Fibroblast of the conjunctiva (primary cell): ENCODE measurements around the gene RBMY1J.
"Not testable (repeated sequence)": the region's sequence is repeated elsewhere in the genome, so short reads cannot be mapped to it uniquely, and the experiment has no call there.

Experiments
- DNase-seq: peaks from one replicate; pipeline ENCODE4 v3.0.0-alpha.2; 2010; ENCODE audit warnings: low read depth

The RBMY1J gene

DNA sequence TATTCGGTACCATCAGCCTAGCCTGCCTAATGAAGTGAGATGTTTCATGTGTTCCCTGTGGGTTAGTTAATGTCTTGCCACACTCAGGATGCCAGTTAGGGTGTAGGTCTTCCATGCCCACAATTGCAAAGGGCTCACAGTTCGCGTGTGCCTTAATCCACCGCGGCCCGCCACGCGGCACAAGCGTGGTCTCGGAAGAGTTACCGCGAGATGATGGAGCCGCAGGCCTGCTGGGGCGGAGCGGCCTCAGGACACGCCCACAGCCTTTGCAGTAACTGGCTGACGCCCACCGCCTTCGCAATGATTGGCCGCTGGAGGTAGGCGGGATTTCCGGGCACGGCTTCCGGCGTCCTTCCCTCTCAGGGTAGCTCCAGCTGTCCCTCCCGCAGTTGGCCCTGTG lies at the start of gene RBMY1J:
Gene RBMY1J (plus strand): TSS at position 301 of the 400 bp plus-strand sequence. CDS start 2,038 bp downstream, outside the sequence.
- DNase-seq, result not testable (repeated sequence)

DNA sequence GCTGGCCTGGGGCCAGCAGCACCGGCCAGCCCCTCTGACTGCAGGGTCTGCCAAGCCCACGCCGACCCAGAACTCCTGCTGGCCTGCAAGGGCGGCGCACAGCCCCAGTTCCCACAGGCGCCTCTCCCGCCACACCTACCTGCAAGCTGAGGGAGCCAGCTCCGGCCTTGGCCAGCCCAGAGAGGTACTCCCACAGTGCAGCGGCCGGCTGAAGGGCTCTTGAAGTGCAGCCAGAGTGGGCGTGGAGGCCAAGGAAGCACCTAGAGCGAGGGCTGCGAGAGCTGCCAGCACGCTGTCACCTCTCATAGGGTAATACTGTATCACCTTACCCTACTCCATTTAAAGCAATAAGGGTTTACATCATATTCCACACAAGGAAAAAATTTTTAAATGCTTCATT lies 35.8 kb upstream of the RBMY1J start:
- DNase-seq, result no peak

DNA sequence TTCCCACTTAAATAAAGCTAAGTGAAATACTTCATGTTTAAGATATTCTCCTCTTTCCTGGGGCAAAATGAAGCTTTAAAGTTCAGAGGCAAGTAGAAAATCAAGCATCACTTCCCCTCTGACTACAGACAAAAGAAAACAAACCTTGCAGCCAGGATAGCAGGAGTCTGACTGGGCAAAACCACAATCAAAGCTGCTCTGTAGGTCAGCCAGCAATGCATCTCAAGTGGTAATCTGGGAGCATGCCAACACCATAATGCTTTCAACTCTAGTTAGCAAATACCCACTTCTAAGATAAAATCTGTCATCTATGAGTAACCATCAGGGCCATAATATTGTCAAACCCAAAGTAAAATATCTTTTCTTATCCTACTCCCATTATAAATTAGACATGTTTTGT lies 32.6 kb upstream of the RBMY1J start:
- DNase-seq, result no peak

DNA sequence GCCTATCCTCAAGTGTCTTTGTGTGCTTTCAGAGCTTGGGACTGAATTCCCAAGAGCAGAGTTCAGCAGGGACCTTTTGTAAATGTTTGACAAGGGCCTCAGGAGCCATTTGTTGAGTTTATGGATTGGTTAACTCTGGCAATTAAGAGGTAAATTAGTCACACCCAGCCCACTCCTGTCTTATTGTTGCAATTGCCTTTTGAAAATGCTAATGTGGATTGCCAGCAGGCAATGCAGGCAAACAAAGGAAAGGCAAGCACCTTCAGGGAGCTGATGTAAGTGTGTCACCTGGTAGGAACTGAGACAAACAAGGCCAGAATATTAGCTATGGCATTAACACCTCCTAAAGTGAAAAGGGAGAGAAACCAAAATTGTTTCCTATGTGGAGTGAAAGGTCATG lies 29.7 kb upstream of the RBMY1J start:
- no peak for DNase-seq

DNA sequence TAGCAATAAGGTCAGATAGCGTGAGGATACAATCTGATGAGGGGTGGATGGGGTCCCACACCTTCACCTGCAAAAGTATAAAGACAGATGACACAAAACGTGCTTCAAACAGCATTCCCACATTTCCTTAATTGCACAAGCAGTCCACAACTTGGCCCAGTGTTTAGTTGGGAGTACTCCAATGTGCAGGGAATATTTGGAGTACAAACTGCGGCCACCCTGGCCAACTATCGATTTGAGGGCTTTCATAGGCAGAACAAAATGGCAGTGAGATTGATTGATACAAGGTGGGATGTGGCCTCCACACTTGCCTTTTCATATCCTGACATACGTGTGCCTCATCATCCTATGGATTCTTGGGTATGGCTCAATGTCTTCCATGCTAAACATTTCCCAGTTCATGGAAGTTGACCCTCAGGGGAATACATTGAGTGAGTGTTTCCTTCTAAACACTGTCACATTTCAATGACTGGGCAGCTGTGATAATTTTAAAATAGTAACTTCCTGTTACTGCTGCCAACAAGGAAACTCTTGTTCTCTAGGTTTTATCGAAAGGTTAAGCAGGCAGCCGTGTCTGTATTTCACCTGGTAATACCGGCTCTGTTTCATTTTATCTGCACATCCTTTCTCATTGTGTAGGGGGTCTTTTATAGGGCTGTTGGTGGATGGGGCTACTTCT lies 41.6 kb downstream of the RBMY1J start:
- not testable (repeated sequence) for DNase-seq

DNA sequence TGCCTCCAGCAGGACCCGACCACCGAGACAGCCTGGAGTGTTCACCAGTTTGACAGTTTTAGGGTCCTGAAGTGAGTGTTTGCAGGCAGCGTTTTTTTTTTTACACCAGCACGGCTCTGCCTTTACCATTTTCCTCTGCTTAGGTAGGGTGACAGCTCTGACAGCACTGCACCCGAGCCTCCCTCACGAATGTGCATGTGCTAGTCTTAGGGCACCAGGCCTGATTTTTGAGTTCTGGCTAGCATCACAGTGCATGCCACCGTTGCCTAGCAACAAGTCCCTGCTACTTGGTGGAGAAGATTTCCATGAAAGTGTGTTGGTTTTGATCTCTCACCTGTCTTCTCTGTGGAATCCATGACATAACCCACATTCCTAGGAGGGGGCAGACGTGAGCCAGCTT lies 52.3 kb downstream of the RBMY1J start:
- not testable (repeated sequence) for DNase-seq

DNA sequence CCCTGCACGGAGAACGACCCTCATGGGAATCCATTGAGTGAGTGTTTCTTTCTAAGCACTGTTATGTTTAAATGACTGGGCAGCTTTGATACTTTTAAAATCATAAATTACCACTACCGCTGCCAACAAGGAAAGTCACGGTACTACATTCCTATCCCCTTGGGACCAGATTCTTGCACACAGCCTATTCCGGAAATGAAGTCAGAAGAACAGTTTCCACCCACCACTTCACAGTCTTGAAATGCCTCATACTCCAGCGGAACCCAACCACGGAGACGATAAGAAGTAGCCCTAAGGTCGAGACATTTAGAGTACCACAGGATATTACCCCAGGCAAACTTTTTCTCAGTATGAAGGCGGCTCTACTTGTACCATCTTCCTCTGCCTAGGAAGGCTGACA lies 58.8 kb downstream of the RBMY1J start:
- DNase-seq, result not testable (repeated sequence)
